HG02970 (cell line): ENCODE measurements around the gene HOXA9.
A peak's percentile ranks its signal among the peaks of the same experiment; 100 is the strongest.

Source experiments
- ATAC-seq: cut with Tn5 transposase; IDR thresholded peaks from one replicate; pipeline ENCODE4 v1.9.1; 2021; ENCODE audit warnings: mild to moderate bottlenecking, moderate library complexity, moderate number of reproducible peaks; ENCODE audit not compliant: unreplicated experiment, low FRiP score

Gene HOXA9

DNA sequence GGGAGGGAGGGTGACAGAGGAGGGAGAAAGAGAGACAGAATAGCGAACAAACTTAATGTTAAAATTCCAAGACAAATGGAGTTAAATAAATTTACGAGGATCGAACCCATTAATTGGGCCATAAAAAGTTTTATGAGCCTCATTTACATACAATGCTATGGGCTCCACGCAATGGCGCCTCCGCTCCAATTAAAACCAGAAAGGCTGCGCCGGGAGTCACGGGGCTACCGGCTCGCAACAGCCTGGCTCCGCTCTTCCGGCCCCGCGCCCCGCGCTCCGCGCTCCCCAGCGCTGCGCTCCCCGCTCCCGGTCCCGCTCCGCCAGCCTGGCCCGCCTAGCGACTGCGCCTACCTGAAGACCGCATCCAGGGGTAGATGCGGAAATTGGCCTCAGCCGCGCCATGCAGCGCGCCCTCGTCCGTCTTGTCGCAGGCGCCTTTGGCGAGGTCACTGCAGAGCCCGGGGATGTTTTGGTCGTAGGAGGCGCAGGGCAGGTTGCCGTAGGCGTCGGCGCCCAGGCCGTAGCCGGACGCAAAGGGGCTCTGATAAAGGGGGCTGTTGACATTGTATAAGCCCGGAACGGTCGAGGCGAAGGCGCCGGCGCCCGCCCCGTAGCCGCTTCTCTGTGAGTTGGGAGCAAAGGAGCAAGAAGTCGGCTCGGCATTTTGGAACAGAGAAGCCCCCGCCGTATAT, 9.4 kb downstream of the HOXA9 start:
- ATAC-seq, result no peak

DNA sequence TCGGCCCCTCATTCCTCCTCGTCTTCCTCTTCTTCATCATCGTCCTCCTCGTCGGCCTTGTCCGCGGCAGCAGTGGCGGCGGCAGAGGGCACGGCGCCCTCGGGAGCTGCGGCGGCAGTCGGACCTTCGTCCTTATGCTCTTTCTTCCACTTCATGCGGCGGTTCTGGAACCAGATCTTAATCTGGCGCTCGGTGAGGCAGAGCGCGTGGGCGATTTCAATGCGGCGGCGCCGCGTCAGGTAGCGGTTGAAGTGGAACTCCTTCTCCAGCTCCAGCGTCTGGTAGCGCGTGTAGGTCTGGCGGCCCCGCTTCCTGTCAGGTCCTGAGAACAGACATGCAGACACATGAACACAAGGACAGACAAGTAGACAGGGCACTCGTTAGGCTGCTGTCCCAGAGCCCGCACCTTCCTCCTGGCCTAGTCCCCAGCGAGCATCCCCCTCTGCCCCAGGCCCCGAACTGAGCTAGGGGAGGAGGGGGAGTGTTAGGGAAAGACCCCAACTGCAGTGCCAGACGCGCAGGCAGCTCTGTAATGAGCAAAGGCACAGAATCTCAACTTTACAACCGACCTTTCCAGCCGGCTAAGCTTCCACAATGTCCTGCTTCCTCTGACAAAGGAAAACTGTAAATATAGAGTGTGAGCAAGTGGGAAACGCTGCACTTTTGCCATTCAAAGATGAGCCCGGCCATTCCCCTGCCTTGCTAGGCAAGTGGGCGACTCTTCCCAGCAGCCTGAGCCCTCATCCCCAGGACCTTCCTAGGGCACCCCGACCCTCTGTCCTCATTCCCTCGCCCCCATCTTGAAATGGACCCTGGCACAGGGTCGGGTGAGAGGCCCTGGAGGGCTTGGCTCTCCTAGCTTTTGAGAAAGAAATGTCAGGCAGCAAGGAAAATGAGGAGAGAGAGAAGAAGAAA, 10.2 kb downstream of the HOXA9 start:
- no peak for ATAC-seq

DNA sequence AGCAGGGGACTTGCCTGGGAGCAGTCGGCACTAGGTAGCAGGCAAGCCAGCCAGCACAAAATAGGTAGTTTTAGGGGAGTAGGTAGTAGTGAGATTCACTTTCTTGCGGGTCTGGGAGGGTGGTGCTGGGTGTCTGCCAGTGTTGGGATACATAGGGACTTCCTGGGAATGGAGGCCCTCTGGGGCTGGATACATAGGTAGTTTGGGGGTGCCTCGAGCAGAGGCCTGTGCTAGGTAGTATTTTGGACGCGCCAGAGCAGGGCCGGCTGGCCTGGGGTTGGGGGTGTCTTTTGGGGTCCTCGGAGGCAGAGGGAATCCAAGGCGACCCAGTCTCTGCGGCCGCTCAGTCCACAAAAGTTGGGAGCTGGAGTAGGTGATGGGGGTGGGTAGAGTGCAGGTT, 11.0 kb downstream of the HOXA9 start:
- ATAC-seq, result no peak

DNA sequence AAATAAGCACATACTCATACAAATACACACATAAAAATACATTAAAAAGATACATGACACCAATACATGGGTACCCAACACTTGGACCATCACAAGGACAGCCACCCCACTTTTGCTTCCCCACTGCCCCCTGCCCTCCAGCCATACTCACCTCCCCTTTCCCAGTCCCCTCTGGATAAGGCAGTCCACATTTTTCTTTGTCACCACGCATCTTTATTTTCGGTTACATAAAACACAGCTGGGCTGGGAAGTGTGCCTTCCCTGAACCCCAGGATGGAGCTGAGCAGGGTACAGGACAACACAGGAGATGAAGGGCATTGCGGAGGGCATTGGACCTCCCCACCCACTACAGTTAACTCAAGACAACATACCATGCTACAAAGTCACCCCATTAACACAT, 11.8 kb downstream of the HOXA9 start:
- no peak for ATAC-seq

DNA sequence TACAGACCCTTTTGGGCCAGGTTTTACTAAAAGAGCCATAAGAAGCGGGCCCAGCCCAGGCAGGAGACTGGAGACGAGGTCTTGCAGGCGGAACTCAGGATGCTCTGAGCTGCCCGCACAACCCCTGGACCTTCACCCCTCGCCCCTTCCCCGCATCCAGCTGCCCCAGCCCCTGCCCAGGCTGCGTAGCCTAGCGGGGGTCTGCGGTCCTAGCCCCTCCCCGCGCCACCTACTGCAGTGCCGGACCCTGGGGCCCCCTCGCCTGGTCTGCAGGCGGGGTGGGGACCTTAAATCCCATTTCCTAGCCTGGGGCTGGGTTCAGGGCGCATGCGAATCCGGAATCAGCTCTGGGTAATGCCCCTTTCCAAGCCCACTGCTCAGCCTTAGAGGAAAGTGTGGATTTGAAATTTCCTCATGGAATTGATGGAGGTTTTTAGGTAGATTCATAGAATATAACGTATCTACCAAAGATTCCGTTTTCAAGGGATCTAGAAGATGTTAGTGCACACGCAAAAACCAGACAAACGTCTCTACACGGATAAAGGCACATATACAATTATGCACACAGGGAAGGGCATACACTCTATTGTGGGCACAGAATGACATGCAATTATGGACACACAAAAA, 12.4 kb downstream of the HOXA9 start:
- no peak for ATAC-seq

DNA sequence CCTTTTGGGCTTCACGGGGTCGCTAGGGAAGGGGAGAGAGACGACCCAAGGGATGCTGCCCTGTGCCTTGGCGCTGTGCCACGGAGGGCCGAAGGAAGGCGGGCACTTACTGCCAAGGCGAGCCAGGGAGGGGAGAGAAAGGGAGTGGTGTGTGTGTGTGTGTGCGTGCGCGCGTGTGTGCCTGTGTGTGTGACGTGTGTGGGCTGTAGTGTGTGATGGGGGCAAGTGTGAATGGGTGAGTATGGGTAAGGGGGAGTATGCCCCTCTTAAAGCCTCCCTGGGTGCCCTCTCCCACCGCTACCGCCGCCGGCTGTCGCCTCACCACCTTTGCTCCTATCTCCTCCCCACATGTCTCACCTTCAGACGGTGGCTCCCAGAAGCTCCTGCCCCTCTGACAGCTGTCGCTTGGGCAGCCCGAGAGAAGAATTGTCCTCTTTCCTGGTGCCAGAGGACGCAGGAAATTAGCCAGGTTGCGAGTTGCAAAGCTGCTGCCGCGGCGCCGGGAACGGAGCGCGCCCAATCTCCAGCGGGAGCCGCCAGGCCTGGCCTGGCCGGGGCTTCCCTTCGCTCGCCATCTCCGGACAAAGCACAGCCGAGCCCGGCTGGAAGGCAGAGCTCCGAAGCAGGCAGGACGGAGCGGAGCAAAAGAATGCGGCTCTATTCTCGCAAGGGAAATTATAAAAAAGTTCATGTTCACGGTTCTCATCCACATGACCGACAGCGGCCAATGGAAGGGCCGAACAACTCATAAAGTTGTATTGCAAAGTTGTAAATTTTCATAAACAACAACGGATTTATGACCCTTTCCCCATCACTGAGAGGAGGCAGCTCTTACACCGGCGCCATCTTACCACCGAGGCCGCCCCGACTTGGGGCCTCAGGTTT, 13.2 kb downstream of the HOXA9 start, which contains the start of gene HOXA3:
HOXA3 (minus strand) TSS at position 653 of the 885 bp plus-strand sequence. CDS start 41,943 bp downstream, outside the sequence.
- ATAC-seq, result no peak

DNA sequence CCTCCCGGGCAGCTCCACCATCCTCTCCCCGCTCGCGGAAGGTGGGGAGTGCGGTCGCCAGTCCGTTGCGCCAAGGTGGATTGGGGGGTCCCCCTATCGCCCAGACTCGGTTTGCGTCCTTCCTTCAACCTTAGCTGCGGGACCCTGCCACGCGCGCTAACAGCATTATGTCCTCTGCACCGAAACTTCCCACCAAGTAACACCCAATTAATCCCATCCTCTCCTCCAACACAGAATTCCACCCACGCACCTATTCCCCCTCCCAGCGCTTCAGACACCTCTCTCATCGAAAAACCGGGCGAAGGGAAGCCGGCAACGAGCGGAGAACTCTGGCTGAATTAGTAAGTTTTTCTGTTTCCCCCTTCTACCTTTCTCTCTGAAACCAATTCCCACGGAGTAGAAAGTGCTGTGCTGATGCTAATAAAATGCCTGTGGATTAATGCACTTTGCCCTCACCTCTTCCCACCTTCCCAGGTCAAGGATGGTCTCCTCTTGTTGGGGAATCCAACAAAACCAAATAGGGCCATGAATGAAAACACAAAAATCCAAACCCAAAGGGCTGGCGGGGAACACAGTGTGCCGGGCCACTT, 13.9 kb downstream of the HOXA9 start:
- ATAC-seq, result no peak

DNA sequence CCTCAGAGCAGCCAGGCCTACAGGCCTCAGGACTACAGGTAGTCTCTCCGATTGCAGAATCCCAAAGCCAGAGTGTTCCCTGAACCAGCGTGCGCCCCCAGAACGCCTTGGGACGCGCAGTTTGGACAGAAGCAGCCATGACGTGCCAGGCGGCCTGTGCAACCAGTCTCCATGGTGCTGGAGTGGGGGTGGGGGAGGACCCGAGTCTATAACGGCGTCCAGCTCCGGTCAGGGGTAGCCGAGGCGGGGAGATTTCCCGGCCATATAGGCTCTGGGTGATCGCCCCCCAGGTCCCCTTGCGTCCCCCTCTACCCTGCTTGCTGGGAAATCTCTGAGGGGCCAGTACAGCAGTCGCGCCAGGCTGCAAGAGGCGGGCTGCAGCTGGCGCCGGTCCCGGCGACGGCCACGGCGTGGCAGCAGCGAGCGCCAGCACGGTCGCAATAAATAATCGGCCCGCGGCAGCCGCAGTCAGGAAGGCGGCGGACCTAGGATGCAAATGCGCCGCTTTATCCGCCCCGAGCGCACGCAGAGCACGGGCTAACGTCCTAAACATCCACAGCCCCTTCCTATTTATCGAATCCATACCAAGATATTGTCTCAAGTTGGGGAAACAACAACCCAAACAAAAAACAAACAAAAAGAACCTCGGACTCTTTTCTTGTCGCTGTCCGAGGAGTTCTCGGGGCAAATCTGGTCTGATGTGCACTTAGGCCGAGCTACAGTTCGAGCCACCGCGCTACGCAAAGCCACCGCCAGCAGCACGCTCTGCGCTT, 14.6 kb downstream of the HOXA9 start:
- ATAC-seq, result peak; percentile 71

DNA sequence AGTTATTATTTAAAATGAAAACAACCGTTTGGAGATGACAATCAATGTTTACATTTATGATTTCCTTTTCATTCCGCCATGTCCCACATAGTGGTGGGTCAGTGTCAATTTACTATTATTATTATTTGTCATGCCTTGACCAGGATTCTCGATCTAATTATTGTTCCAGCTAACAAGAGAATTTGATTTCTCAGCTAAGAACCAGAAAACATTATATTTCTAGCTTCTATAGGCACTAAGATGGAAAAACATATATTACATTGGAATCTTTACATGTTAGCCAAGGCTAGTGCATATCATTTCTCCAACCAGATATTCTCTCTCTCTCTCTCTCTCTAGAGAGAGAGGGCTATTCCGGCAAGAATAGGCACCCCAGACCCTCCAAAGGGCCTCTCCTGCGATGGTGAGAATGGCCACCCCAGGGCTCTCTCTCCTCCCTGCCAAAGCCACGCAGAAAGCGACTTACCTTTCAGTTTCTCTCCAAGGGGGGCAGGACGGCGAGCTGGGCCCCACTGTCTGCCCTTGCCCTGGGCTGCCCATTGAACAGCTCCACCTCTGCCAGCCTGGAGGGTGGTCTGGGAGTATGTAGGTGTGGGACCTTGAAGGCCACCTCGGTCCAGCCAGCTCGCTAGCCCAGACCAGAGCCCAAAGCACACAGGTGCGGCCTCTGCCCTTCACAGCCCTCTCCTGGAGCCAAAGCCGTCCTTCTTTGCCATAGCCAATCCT, 15.3 kb downstream of the HOXA9 start:
- ATAC-seq, result no peak

DNA sequence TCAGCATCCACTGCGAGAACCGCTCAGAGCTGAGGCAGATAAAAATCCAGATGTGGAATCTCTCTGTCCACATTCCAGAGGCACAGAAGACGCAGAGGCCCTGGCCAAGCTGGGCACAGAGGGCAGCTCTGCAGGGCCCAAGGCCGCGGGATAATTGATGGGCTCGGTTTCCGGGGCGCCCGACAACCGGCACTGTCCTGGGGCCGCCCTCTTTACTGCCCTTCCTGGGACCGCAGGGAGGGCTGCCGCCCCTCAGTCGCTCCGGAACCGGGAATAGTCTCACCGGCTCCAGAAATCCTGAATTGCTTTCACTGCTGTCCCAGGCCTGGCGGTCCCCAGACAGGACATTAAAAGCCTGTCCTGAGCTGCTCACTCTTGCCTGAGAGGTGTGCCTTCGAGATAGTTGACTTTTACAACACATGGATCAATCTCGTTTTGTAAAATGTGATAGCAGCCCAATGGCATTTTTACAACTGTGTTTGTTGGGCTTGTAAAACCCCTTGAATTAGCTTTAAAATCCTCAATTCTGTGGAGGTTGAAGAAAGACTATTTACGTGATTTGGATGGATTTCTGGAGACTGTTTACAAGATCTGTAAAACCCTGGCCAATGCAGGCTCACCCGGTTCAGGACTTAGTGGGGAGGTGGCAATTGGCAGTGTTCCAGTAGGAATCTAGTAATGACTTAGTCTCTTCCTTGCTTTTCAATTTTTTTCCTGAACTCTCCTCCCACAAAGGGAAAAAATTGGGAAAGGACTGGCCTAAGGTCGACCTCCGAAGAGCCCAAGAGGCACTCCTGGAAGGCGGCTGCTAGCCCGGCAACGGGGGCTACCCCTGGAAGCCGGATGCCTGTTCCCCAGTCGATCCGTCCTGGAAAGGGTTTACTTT, 16.3 kb downstream of the HOXA9 start:
- ATAC-seq, result no peak

DNA sequence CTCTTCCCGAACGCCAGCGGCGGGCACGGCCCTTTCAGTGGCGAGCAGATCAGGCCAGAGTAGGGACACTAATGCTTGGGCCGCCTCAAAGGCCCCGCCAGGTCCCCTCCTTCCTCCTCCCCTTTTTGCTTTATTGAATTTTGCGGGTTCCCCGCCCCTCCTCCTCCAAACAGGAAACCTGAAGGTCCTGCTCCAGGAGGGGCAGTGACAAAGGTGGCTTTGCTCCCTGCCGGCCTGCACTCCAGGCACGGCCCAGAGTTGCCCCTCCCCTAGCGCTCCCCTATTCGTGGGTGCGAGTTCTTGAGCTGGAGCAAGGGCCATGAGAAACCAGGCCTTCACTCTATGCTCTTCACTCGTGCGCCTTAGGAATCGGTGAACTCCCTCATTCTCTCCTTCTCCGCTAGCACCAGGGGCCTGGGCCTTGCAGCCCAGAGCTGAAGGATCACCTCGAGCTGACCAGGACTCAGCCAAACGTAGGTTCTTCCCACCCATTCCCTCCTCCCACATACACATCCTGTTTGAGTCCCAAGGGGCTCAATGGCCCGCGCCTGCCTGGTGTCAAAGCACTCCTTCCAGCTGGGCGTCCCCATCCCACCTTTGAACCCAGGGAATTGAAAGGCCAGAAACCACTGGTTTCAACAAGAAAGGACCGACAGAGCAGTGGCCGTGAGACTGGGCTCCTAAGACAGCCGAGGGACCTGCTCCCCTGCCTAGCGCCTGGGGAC, 17.1 kb downstream of the HOXA9 start:
- no peak for ATAC-seq

DNA sequence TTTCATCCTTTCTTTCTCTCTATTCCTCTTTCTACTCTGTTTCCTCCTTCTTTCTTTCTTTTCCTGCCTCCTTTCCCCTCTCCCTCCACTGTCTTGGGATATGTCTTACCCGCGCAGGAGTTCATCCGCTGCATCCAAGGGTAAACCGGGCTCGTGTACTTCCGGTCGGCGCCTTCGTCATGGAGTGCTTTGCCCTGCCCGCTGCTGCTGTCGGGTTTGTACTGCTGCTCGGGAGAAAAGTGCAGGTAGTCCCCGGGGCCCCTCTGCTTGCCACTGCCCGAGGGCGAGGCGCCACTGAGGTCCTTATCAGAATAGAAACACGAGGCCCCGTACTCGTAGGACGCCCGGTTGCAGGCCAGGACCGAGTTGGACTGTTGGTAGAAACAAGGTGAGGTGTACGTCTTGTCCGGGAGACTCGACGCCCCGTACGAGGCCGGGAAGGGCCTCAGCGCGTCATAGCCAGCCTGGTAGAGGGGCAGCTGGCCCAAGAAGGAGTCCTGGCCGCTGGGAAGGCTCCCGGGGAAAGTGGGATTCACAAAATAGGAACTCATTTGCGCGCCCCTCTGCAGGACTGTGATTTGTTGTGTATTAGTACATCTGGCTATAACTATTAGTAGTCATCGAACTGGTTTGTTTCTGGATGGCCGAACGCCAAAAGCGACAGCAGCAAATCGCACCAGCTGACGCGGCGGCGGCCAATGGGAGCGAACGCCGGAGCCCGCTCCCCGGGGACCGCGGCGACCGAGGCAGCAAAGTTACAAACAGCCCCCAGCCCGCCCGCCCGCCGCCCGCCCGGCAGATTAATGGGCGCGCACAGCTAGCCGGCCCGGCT, 17.9 kb downstream of the HOXA9 start, which contains the start of gene HOXA6:
HOXA6 (minus strand) TSS at position 576 of the 832 bp plus-strand sequence; CDS start at position 551, 25 bp downstream.
- ATAC-seq, result no peak

DNA sequence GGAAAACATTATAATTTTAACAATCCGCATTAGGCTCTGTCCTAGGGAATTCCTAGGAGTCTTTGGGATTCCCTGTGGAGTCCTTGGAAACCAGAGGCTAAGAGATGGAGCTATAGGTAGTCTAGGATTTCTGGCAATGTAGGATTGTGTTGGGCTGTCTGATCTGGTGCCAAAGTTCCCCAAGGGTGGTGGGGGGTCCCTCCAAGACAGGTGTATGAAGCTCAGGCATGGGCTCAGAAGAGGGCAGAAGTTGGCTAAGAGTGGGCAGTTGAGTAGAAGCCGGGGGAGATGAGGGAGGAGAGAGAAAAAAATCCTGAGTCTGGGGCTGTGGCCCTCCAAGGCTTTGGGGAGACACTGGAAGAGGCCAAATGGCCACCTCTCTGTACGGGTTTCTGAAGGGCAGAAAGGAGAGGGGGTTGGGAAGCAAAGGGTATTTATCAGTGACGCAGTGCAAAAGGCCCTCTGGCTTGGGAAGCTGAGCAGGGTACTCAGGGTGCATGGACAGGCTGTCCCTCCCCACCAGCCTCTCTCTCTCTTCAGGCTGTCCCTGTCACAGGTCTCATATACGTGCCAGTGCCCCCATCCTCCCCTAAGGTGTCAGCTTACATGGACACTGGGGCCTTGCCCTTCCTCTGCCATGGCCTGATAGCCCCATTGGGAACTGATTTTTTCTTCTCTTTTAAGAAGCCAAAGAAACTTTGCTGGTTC, 18.7 kb downstream of the HOXA9 start:
- no peak for ATAC-seq

DNA sequence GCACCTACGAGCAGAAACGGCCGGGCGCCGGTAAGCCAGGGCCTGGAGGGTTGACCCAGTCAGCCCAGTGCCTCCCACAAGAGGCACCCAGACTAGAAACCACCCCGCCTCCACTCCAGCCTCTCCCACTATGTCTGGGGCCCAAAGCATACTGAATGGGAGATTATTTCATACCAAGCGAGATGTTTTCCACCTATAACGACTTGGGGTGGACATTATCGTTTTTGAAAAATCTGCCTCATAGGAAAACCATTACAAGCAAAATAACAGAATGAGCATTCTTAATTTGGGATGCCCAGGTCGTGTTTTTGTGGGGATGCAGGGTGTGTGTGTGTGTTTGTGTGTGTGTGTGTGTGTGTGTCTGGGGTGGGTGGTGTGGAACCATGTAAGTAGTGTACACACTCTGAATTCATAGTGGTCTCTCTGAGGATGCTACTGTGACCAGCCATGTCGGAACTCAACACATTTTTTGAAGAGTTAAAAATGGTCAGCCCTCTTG, 19.4 kb downstream of the HOXA9 start:
- ATAC-seq, result no peak
